Activated CD4-positive, alpha-beta memory T cell treated with anti-CD3 and anti-CD28 coated beads, Interleukin-2, amount 10 ng/mL, durations not matched to agents 7 days and 5 days (primary cell): ENCODE measurements around the gene ZFP1. TPM values are rescaled to one million over a fixed set of nuclear protein-coding genes. Genes with fewer than 3 reads are reported as not detected.

Source experiments
- CTCF ChIA-PET: fragments of 350-600 bp; sonication (Branson Sonifier 250); formaldehyde crosslinking; loops from one replicate; lab custom pipeline; 2021; ENCODE audit warnings: antibody characterized with exemption, inconsistent platforms; lab: Charles Lee
- POLR2A ChIA-PET: fragments of 350-600 bp; sonication (Branson Sonifier 250); formaldehyde crosslinking; loops from one replicate; lab custom pipeline; 2021; ENCODE audit warnings: antibody characterized with exemption; lab: Charles Lee
- DNase-seq: peaks from one replicate; pipeline ENCODE4 v3.0.0-alpha.2; 2020
- H3K27ac Mint-ChIP-seq: one replicate; pipeline ENCODE4 v1.8.0; 2021; ENCODE audit warnings: mild to moderate bottlenecking, mixed read lengths
- H3K27me3 Mint-ChIP-seq: one replicate; pipeline ENCODE4 v1.8.0; 2021; ENCODE audit warnings: mixed read lengths
- H3K36me3 Mint-ChIP-seq: one replicate; pipeline ENCODE4 v1.8.0; 2021; ENCODE audit warnings: low read depth, mixed read lengths
- H3K4me1 Mint-ChIP-seq: one replicate; pipeline ENCODE4 v1.8.0; 2021; ENCODE audit warnings: mixed read lengths
- H3K4me3 Mint-ChIP-seq: one replicate; pipeline ENCODE4 v1.8.0; 2021; ENCODE audit warnings: mild to moderate bottlenecking, mixed read lengths
- H3K9me3 Mint-ChIP-seq: one replicate; pipeline ENCODE4 v1.8.0; 2021; ENCODE audit warnings: mixed read lengths
- total RNA-seq, 2 experiments: library from RNA; stranded (reverse); gene quantifications; one replicate each; pipeline ENCODE4 v1.2.3, GENCODE V29; 2021

The ZFP1 gene
- total RNA-seq, 2 experiments from 2014 or later: 10.8 to 13.3 TPM

GRCh38 chr16:75107505-75107904, 40.8 kb upstream of the ZFP1 start:
- Mint-ChIP-seq H3K27ac (peak overlapping the region; percentile 48), H3K9me3 (no peaks in the 10 kb centered on the region), H3K4me1 (peaks cover 82% of the 10 kb centered on the region), H3K4me3 (no peak overlapping the region), H3K36me3 (peaks cover 34% of the 10 kb centered on the region), H3K27me3 (no peaks in the 10 kb centered on the region)
- ChIA-PET POLR2A (interaction anchor here (4.6 to 5.4 kb wide), 3 partner anchors 8 to 96 kb away, joined by 23 to 71 read pairs (median 54); no protein-coding TSS in a partner anchor), CTCF (interaction anchor here (5.0 to 6.1 kb wide), 5 partner anchors 9 to 121 kb away, joined by 34 to 186 read pairs (median 62); partner anchors contain the start of genes WDR59 and ZNRF1)
- DNase-seq: no peak

GRCh38 chr16:75108792-75109731, 39.3 kb upstream of the ZFP1 start:
- POLR2A ChIA-PET: interaction anchor here (1.0 to 5.4 kb wide), 7 partner anchors 10 to 538 kb away, joined by 3 to 71 read pairs (median 23); partner anchors contain the start of genes CFDP1, KARS1, TERF2IP and ZNRF1
- Mint-ChIP-seq H3K4me3 (peak overlapping the region; percentile 71), H3K36me3 (peaks cover 28% of the 10 kb centered on the region), H3K27me3 (no peaks in the 10 kb centered on the region), H3K27ac (peak overlapping the region; percentile 88), H3K9me3 (no peaks in the 10 kb centered on the region), H3K4me1 (peaks cover 78% of the 10 kb centered on the region)
- CTCF ChIA-PET: interaction anchor here (0.6 to 6.1 kb wide), 16 partner anchors 11 to 542 kb away, joined by 3 to 186 read pairs (median 6); partner anchors contain the start of genes WDR59 and ZNRF1
- peak; percentile 77 for DNase-seq

DNA sequence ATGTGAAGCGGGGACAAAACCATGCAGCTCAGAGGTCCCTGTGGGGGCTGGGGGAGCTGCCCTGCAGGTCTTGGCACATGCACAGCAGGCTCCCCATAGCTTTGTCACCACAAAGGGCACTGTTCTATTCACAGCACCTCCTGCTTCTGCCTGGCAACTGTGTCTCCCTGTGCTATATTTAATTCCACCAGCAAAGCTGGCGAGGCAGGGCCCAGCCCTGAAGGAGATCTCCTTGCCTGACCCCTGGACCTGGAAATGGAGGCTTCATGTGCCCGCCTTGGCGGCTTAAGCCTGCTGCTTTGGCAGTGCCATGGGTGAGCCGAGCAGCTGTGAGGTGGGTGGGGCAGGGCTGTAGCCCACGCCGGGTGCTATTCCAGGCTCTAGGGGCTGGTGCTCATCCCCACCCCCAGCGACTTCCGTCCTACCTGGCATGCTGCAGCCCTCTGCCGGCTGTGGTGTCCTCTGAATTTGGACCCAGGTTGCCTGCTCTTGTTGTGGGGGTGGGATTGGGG, 38.5 kb upstream of the ZFP1 start:
- H3K36me3 Mint-ChIP-seq: peaks cover 21% of the 10 kb centered on the region
- H3K27me3 Mint-ChIP-seq: no peaks in the 10 kb centered on the region
- peaks cover 71% of the 10 kb centered on the region for H3K4me1 Mint-ChIP-seq
- ChIA-PET CTCF (interaction anchor here (0.6 to 6.1 kb wide), 17 partner anchors 11 to 543 kb away, joined by 3 to 186 read pairs (median 7); partner anchors contain the start of genes WDR59 and ZNRF1), POLR2A (interaction anchor here (1.4 to 5.4 kb wide), 7 partner anchors 11 to 538 kb away, joined by 3 to 71 read pairs (median 23); partner anchors contain the start of genes KARS1, TERF2IP, WDR59 and ZNRF1)
- H3K9me3 Mint-ChIP-seq: no peaks in the 10 kb centered on the region
- DNase-seq: no peak
- H3K4me3 Mint-ChIP-seq: peak overlapping the region; percentile 71
- peak overlapping the region; percentile 88 for H3K27ac Mint-ChIP-seq

GRCh38 chr16:75110637-75111513, 37.4 kb upstream of the ZFP1 start:
- H3K9me3 Mint-ChIP-seq: no peaks in the 10 kb centered on the region
- peaks cover 13% of the 10 kb centered on the region for H3K36me3 Mint-ChIP-seq
- DNase-seq: peak; percentile 88
- peak overlapping the region; percentile 57 for H3K4me3 Mint-ChIP-seq
- peaks cover 61% of the 10 kb centered on the region for H3K4me1 Mint-ChIP-seq
- ChIA-PET CTCF (interaction anchor here (0.6 to 6.1 kb wide), 46 partner anchors 10 to 410 kb away, joined by 3 to 186 read pairs (median 5); partner anchors contain the start of genes FA2H, WDR59 and ZNRF1), POLR2A (interaction anchor here (0.8 to 5.4 kb wide), 15 partner anchors 12 to 537 kb away, joined by 3 to 71 read pairs (median 4); partner anchors contain the start of genes KARS1, TERF2IP, WDR59 and ZNRF1)
- no peaks in the 10 kb centered on the region for H3K27me3 Mint-ChIP-seq
- peak overlapping the region; percentile 88 for H3K27ac Mint-ChIP-seq

GRCh38 chr16:75111514-75111940, 36.8 kb upstream of the ZFP1 start:
- no peak for DNase-seq
- no peaks in the 10 kb centered on the region for H3K27me3 Mint-ChIP-seq
- no peaks in the 10 kb centered on the region for H3K9me3 Mint-ChIP-seq
- H3K4me3 Mint-ChIP-seq: no peak overlapping the region
- peak overlapping the region; percentile 88 for H3K27ac Mint-ChIP-seq
- H3K4me1 Mint-ChIP-seq: peaks cover 54% of the 10 kb centered on the region
- ChIA-PET POLR2A (interaction anchor here (0.9 to 5.4 kb wide), 11 partner anchors 12 to 298 kb away, joined by 3 to 71 read pairs (median 4); partner anchors contain the start of gene ZNRF1), CTCF (interaction anchor here (0.7 to 6.1 kb wide), 44 partner anchors 9 to 410 kb away, joined by 3 to 186 read pairs (median 5); partner anchors contain the start of genes FA2H, WDR59 and ZNRF1)
- peaks cover 7% of the 10 kb centered on the region for H3K36me3 Mint-ChIP-seq

GRCh38 chr16:75111961-75112733, 36.2 kb upstream of the ZFP1 start:
- H3K27ac Mint-ChIP-seq: no peak overlapping the region

DNA sequence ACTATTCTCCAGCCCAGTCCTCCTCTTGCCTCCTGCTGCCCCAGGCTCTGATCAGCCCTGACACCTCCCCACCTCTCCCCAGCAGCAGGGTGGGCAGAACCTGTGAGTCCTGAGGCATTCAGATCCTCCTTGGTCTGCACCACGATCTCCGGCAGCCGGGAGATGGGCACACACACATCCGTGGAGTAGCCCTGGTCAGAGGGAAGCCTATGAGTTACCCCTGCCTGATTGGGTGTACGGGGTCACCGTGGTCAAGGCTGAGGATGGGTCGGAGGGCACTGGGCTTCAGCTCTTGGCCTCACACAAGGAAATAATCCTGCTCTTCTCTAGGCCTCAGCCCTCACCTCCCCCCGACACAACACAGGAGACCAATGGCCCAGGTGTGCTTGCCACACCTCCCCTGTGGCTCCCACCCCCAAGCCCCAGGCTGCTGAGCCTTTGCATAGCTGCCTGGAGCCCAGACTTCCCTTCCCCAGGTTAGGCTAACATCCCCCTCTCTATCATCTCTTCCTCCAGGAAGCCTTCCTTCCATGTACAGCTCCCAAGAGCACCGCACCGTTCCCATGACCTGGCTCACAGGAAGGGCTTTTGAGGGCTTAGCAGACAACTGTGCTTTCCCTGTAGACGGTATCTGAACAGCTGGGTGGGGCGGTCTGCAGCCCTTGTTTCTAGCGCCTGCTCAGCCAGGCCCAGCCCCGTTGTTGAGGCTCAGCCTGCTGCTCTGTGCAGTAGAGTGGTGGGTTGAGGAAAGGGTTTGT, 35.4 kb upstream of the ZFP1 start:
- Mint-ChIP-seq H3K9me3 (no peaks in the 10 kb centered on the region), H3K4me1 (peaks cover 43% of the 10 kb centered on the region), H3K36me3 (peaks cover 6% of the 10 kb centered on the region), H3K4me3 (no peak overlapping the region), H3K27ac (no peak overlapping the region), H3K27me3 (no peaks in the 10 kb centered on the region)
- DNase-seq: no peak
- CTCF ChIA-PET: interaction anchor here (0.5 to 6.1 kb wide), 9 partner anchors 14 to 299 kb away, joined by 3 to 186 read pairs (median 25); partner anchors contain the start of genes WDR59 and ZNRF1
- POLR2A ChIA-PET: interaction anchor here (1.3 kb wide), 1 partner anchor 115 kb away, joined by 5 read pairs; no protein-coding TSS in a partner anchor

More at GRCh38 chr16:75111961-75112733, 36.2 kb upstream of the ZFP1 start:
- ChIA-PET CTCF (interaction anchor here (0.8 to 6.1 kb wide), 36 partner anchors 13 to 401 kb away, joined by 3 to 186 read pairs (median 6); partner anchors contain the start of genes WDR59 and ZNRF1), POLR2A (interaction anchor here (0.9 to 5.4 kb wide), 10 partner anchors 13 to 299 kb away, joined by 3 to 71 read pairs (median 4); partner anchors contain the start of gene ZNRF1)
- Mint-ChIP-seq H3K9me3 (no peaks in the 10 kb centered on the region), H3K36me3 (peaks cover 6% of the 10 kb centered on the region), H3K27me3 (no peaks in the 10 kb centered on the region), H3K4me1 (peaks cover 50% of the 10 kb centered on the region), H3K4me3 (no peak overlapping the region)
- DNase-seq: no peak

GRCh38 chr16:75113541-75114121, 34.7 kb upstream of the ZFP1 start:
- no peak overlapping the region for H3K27ac Mint-ChIP-seq
- peaks cover 37% of the 10 kb centered on the region for H3K4me1 Mint-ChIP-seq
- ChIA-PET POLR2A (interaction anchor here (1.3 kb wide), 1 partner anchor 115 kb away, joined by 5 read pairs; no protein-coding TSS in a partner anchor), CTCF (interaction anchor here (3.2 to 6.1 kb wide), 2 partner anchors 117 to 300 kb away, joined by 19 to 186 read pairs; partner anchors contain the start of gene ZNRF1)
- no peak overlapping the region for H3K4me3 Mint-ChIP-seq
- H3K9me3 Mint-ChIP-seq: no peaks in the 10 kb centered on the region
- no peaks in the 10 kb centered on the region for H3K27me3 Mint-ChIP-seq
- DNase-seq: no peak
- peaks cover 2% of the 10 kb centered on the region for H3K36me3 Mint-ChIP-seq

GRCh38 chr16:75114179-75114945, 34.0 kb upstream of the ZFP1 start:
- POLR2A ChIA-PET: interaction anchor here (1.3 kb wide), 1 partner anchor 116 kb away, joined by 5 read pairs; no protein-coding TSS in a partner anchor

More at GRCh38 chr16:75114179-75114945, 34.0 kb upstream of the ZFP1 start:
- CTCF ChIA-PET: no interaction called here
- Mint-ChIP-seq H3K27me3 (no peaks in the 10 kb centered on the region), H3K27ac (no peak overlapping the region), H3K36me3 (peaks cover 2% of the 10 kb centered on the region), H3K4me1 (peaks cover 30% of the 10 kb centered on the region), H3K4me3 (no peak overlapping the region), H3K9me3 (no peaks in the 10 kb centered on the region)
- no peak for DNase-seq
